Panc1 (cell line): Measurements from ENCODE around the gene MYDGF. TPM values are rescaled to one million over a fixed set of nuclear protein-coding genes. Genes with fewer than 3 reads are reported as not detected.

ENCODE experiments used
- ATAC-seq: fragments of 200-7000 bp; cut with Tn5 transposase; 2 replicates; pipeline ENCODE4 v1.9.1; 2020; ENCODE audit warnings: mild to moderate bottlenecking, moderate library complexity
- BruUV-seq: library from RNA; stranded (reverse); fragments of 400-500 nt; replicated peaks from 2 replicates; lab custom pipeline; 2021; lab: Mats Ljungman, UMichigan
- CTCF ChIA-PET: fragments of 300-600 bp; sonication (Branson Sonifier 250); formaldehyde crosslinking; loops from one replicate; lab custom pipeline; 2022; ENCODE audit warnings: antibody characterized with exemption; lab: Charles Lee
- POLR2A ChIA-PET: fragments of 300-600 bp; sonication (Branson Sonifier 250); formaldehyde crosslinking; loops from one replicate; lab custom pipeline; 2022; ENCODE audit warnings: antibody characterized with exemption; lab: Charles Lee
- DNase-seq: peaks from one replicate; pipeline ENCODE4 v3.0.0-alpha.2; 2010; ENCODE audit warnings: low read depth, low spot score
- H3K27ac ChIP-seq: 2 replicates; pipeline ENCODE4 v1.5.1; 2011; ENCODE audit warnings: mild to moderate bottlenecking, low read length, inconsistent platforms
- H3K27me3 ChIP-seq: fragments of 200-500 bp; sonication (Bioruptor generic); 2 replicates; pipeline ENCODE4 v1.6.0; 2014; ENCODE audit warnings: low read length, inconsistent platforms; ENCODE audit not compliant: control insufficient read depth, insufficient read depth
- H3K36me3 ChIP-seq: fragments of 200-500 bp; sonication (Bioruptor generic); 2 replicates; pipeline ENCODE4 v1.5.1; 2014; ENCODE audit warnings: inconsistent platforms, mild to moderate bottlenecking, low read length, moderate library complexity; ENCODE audit not compliant: control insufficient read depth, insufficient read depth
- H3K4me1 ChIP-seq: 2 replicates; pipeline ENCODE4 v1.5.1; 2011; ENCODE audit warnings: inconsistent platforms, mild to moderate bottlenecking, low read length, moderate library complexity; ENCODE audit not compliant: control insufficient read depth, insufficient read depth
- H3K4me3 ChIP-seq, 2 experiments: 2 replicates each; pipeline ENCODE4 v1.5.1; 2011 to 2012; ENCODE audit warnings: low read depth in 2 of 2, low read length in 2 of 2, mild to moderate bottlenecking in 2 of 2, inconsistent platforms in 1 of 2, moderate library complexity in 1 of 2
- H3K9me3 ChIP-seq: fragments of 200-500 bp; sonication (Bioruptor generic); 2 replicates; pipeline ENCODE4 v1.5.1; 2014; ENCODE audit warnings: low read depth, mild to moderate bottlenecking, inconsistent platforms, low read length, moderate library complexity; ENCODE audit not compliant: control insufficient read depth, insufficient read depth
- POLR2AphosphoS5 ChIP-seq: IDR thresholded peaks from 2 replicates; pipeline ENCODE4 v1.6.1; 2012; ENCODE audit warnings: mild to moderate bottlenecking, low read depth, low read length, moderate library complexity
- SIN3A ChIP-seq: IDR thresholded peaks from 2 replicates; pipeline ENCODE4 v1.6.1; 2012; ENCODE audit warnings: low read depth, mild to moderate bottlenecking, low read length, moderate library complexity, borderline replicate concordance; ENCODE audit not compliant: insufficient read depth
- TCF7L2 ChIP-seq: IDR thresholded peaks from 2 replicates; pipeline ENCODE4 v1.6.1; 2011; ENCODE audit warnings: mild to moderate bottlenecking, low read depth, low read length, inconsistent platforms
- in situ Hi-C: cut with HindIII; loops from 2 replicates; pipeline ENCODE4 v1.10.0; 2016; ENCODE audit warnings: low sequenced_read_pairs, low pct_unique_long_range_greater_than_20kb
- intact Hi-C: fragments of 100-400 bp; cut with micrococcal nuclease; formaldehyde crosslinking; loops from one replicate; pipeline ENCODE4 v1.10.0; 2022; ENCODE audit not compliant: unreplicated experiment
- total RNA-seq: library from RNA; stranded (reverse); gene quantifications from one replicate; pipeline ENCODE4 v1.2.1, GENCODE V29; 2021; ENCODE audit not compliant: unreplicated experiment
- TF ChIP-seq, protein P1 (sequence below), 2 experiments: IDR thresholded peaks; 2 replicates each; pipeline ENCODE4 v1.6.1; 2011 to 2012; ENCODE audit warnings: low read depth in 2 of 2, control low read depth in 1 of 2, low read length in 1 of 2, mild to moderate bottlenecking in 1 of 2, moderate library complexity in 1 of 2; ENCODE audit not compliant: insufficient read depth in 1 of 2
- TF ChIP-seq, protein P2 (sequence below): fragments of 450-650 bp; IDR thresholded peaks from 2 replicates; pipeline ENCODE4 v1.5.1; 2017; ENCODE audit warnings: mild to moderate bottlenecking

MYDGF gene
- total RNA-seq, 1 experiment from 2014 or later, result 78.1 TPM

DNA sequence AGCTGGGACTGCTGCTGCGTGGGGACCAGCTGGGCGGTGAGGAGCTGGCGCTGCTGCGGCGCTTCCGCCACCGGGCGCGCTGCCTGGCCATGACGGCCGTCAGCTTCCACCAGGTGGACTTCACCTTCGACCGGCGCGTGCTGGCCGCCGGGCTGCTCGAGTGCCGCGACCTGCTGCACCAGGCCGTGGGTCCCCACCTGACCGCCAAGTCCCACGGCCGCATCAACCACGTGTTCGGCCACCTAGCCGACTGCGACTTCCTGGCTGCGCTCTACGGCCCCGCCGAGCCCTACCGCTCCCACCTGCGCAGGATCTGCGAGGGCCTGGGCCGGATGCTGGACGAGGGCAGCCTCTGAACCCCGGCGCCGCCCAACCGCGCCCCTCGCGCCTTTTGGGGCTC lies 18.1 kb downstream of the MYDGF start:
- Histone ChIP-seq H3K4me3 (no peak overlapping the region), H3K27me3 (no peaks in the 10 kb centered on the region), H3K27ac (no peak overlapping the region), H3K36me3 (no peaks in the 10 kb centered on the region), H3K4me1 (no peaks in the 10 kb centered on the region; the same call in 1 of the 2 replicates), H3K9me3 (no peaks in the 10 kb centered on the region)
- BruUV-seq, result no TSS peak
- ATAC-seq (no peak), DNase-seq (no peak)
- POLR2A ChIA-PET, result no interaction called here
- CTCF ChIA-PET, result no interaction called here
- in situ Hi-C loops, result no loop called here
- intact Hi-C loops, result no loop called here
- TF ChIP-seq SIN3A, result no peak

DNA sequence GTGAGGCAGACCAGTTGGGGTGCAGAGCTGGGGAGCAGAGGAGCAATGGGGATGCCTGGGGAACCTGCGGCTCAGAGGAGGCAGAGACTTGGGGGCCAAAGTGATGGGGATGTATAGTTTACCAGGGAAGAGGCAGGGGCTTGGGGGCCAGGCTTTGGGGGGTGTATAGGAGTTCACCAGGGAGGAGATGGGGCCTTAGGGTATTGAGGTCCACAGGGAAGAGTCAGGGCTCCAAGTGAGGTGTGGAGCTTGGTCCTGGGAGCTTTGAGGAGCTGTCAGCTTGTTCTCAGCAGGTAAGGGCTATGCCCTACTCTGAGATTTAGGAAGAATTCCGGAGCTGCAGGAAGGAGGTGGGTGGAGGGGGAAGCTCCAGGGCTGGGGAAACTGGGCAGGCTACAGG lies 20.0 kb downstream of the MYDGF start:
- ATAC-seq (no peak), DNase-seq (no peak)
- Histone ChIP-seq H3K36me3 (no peaks in the 10 kb centered on the region), H3K9me3 (no peaks in the 10 kb centered on the region), H3K4me1 (no peaks in the 10 kb centered on the region; the same call in 1 of the 2 replicates), H3K27me3 (no peaks in the 10 kb centered on the region), H3K4me3 (no peak overlapping the region), H3K27ac (no peak overlapping the region)
- intact Hi-C loops (no loop called here), in situ Hi-C loops (no loop called here)
- POLR2A ChIA-PET, result interaction anchor here (0.5 kb wide), 1 partner anchor 17 kb away, joined by 7 read pairs; no protein-coding TSS in a partner anchor
- TF ChIP-seq TCF7L2, result no peak
- no peak for TF ChIP-seq SIN3A
- TF ChIP-seq, protein P1, sequence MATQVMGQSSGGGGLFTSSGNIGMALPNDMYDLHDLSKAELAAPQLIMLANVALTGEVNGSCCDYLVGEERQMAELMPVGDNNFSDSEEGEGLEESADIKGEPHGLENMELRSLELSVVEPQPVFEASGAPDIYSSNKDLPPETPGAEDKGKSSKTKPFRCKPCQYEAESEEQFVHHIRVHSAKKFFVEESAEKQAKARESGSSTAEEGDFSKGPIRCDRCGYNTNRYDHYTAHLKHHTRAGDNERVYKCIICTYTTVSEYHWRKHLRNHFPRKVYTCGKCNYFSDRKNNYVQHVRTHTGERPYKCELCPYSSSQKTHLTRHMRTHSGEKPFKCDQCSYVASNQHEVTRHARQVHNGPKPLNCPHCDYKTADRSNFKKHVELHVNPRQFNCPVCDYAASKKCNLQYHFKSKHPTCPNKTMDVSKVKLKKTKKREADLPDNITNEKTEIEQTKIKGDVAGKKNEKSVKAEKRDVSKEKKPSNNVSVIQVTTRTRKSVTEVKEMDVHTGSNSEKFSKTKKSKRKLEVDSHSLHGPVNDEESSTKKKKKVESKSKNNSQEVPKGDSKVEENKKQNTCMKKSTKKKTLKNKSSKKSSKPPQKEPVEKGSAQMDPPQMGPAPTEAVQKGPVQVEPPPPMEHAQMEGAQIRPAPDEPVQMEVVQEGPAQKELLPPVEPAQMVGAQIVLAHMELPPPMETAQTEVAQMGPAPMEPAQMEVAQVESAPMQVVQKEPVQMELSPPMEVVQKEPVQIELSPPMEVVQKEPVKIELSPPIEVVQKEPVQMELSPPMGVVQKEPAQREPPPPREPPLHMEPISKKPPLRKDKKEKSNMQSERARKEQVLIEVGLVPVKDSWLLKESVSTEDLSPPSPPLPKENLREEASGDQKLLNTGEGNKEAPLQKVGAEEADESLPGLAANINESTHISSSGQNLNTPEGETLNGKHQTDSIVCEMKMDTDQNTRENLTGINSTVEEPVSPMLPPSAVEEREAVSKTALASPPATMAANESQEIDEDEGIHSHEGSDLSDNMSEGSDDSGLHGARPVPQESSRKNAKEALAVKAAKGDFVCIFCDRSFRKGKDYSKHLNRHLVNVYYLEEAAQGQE (IDR thresholded peaks at IDR 0.05; ENCODE audit: insufficient read depth in 1 of 2, low read depth in 2 of 2, low read length in 1 of 2), result no peak
- no peak for TF ChIP-seq POLR2AphosphoS5
- TF ChIP-seq, protein P2, sequence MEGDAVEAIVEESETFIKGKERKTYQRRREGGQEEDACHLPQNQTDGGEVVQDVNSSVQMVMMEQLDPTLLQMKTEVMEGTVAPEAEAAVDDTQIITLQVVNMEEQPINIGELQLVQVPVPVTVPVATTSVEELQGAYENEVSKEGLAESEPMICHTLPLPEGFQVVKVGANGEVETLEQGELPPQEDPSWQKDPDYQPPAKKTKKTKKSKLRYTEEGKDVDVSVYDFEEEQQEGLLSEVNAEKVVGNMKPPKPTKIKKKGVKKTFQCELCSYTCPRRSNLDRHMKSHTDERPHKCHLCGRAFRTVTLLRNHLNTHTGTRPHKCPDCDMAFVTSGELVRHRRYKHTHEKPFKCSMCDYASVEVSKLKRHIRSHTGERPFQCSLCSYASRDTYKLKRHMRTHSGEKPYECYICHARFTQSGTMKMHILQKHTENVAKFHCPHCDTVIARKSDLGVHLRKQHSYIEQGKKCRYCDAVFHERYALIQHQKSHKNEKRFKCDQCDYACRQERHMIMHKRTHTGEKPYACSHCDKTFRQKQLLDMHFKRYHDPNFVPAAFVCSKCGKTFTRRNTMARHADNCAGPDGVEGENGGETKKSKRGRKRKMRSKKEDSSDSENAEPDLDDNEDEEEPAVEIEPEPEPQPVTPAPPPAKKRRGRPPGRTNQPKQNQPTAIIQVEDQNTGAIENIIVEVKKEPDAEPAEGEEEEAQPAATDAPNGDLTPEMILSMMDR, result no peak
- no TSS peak for BruUV-seq
- CTCF ChIA-PET, result interaction anchor here (1.2 kb wide), 1 partner anchor 14 kb away, joined by 3 read pairs; no protein-coding TSS in a partner anchor

DNA sequence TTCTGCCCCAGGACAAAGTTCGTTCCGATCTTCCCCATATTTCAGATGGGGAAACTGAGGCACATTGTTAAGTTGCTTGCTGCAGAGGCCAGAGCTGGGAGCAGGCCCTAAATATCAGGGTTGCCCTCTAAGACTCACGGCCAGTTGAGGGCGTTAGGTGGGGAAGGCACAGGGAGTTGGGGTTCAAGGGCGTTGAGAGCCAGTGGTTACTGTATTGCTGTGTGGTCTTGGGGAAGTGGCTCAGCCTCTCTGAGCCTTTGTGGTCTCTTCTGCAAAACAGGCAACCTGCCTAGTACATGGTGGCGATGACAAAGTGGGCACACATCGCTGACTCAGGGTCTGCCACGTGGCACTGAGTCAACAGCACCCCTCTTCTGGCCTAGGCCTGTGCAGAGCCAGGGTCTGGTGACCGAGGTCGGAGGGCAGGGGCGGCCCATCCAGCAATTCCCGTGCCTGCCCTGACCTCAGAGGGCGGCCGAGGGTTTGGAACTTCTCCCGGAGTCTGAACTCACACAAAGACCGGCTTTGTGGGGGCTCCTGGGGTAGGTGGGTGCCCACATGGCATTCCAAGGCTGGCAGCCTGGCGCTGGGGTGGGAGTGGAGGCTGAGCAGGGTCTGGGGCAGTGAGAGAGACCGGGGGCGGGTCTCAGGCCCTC lies 20.6 kb downstream of the MYDGF start:
- no peak overlapping the region for H3K27ac ChIP-seq
- in situ Hi-C loops, result no loop called here
- no peaks in the 10 kb centered on the region for H3K9me3 ChIP-seq
- H3K27me3 ChIP-seq, result no peaks in the 10 kb centered on the region
- ChIA-PET CTCF (no interaction called here), POLR2A (no interaction called here)
- no peaks in the 10 kb centered on the region for H3K36me3 ChIP-seq
- no peaks in the 10 kb centered on the region; the same call in 1 of the 2 replicates for H3K4me1 ChIP-seq
- TF ChIP-seq, protein P2, result no peak
- TF ChIP-seq SIN3A (no peak), TCF7L2 (no peak)
- DNase-seq (no peak), ATAC-seq (no peak)
- intact Hi-C loops, result no loop called here
- BruUV-seq, result no TSS peak
- H3K4me3 ChIP-seq, result no peak overlapping the region
